ENCODE results near the gene ASCC1.
"Not testable (repeated sequence)": the region's sequence is repeated elsewhere in the genome, so short reads cannot be mapped to it uniquely, and the experiment has no call there.

ASCC1 gene

GRCh38 chr10:72248468-72249151 is 32.5 kb upstream of the ASCC1 start:
- peak; percentile 10 for DNase-seq

- no peak for DNase-seq
Measured at GRCh38 chr10:72245949-72246525, 30.0 kb upstream of the ASCC1 start.

- DNase-seq = no peak
Measured at GRCh38 chr10:72244573-72245038, 28.5 kb upstream of the ASCC1 start.

- no peak for DNase-seq
Measured at GRCh38 chr10:72243822-72244437, 27.9 kb upstream of the ASCC1 start.

- DNase-seq = no peak
Measured at GRCh38 chr10:72242675-72243074, 26.6 kb upstream of the ASCC1 start.

GRCh38 chr10:72241691-72242252 is 25.7 kb upstream of the ASCC1 start:
- DNase-seq = no peak

GRCh38 chr10:72240371-72240770 is 24.3 kb upstream of the ASCC1 start:
- DNase-seq = no peak

- no peak for DNase-seq
Measured at GRCh38 chr10:72239409-72239808, 23.3 kb upstream of the ASCC1 start.

- DNase-seq = no peak
Measured at GRCh38 chr10:72238392-72239175, 22.5 kb upstream of the ASCC1 start.

- DNase-seq = no peak
Measured at GRCh38 chr10:72235544-72236279, 19.6 kb upstream of the ASCC1 start.

GRCh38 chr10:72234560-72235095 is 18.6 kb upstream of the ASCC1 start:
- no peak for DNase-seq

- DNase-seq = no peak
Measured at GRCh38 chr10:72233621-72234020, 17.5 kb upstream of the ASCC1 start.

GRCh38 chr10:72229261-72230251 is 13.5 kb upstream of the ASCC1 start:
- peak; percentile 87 for DNase-seq

GRCh38 chr10:72228318-72228751 is 12.3 kb upstream of the ASCC1 start:
- DNase-seq = peak; percentile 80

- no peak for DNase-seq
Measured at GRCh38 chr10:72227826-72228225, 11.8 kb upstream of the ASCC1 start.

- no peak for DNase-seq
Measured at GRCh38 chr10:72226418-72227027, 10.4 kb upstream of the ASCC1 start.

GRCh38 chr10:72224191-72224590 is 8.1 kb upstream of the ASCC1 start:
- not testable (repeated sequence) for DNase-seq

- no peak for DNase-seq
Measured at GRCh38 chr10:72223743-72224101, 7.6 kb upstream of the ASCC1 start.

- DNase-seq = no peak
Measured at GRCh38 chr10:72221278-72221677, 5.2 kb upstream of the ASCC1 start.

GRCh38 chr10:72220637-72221036 is 4.6 kb upstream of the ASCC1 start:
- no peak for DNase-seq

Measured in NCI-H345 (cell line).